Inflammatory macrophage (primary cell): ENCODE data around the gene BATF.

Experiments used
- DNase-seq, 2 donors: peaks; one replicate each; pipeline ENCODE4 v3.0.0-alpha.2; 2020 to 2022

BATF gene

DNA sequence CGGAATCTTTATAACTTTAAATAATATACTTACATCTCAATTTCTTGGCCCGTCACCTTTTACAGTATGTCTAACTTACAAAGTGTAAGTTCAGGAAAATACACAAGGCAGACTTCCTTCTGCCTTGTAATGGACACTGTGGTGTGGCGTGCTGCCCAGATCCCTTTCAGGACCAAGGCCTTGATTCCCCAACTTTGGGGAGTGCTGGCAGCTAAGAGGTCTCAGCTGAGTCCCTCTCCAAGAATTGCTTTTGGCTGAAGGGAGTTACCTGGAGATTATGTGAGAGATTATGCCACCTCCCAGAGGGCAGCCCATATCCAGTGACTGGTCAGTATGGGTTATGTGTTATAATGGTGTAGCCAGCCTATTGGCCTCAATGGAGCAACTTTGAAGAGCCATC, 21.2 kb upstream of the BATF start:
- no peak for DNase-seq

DNA sequence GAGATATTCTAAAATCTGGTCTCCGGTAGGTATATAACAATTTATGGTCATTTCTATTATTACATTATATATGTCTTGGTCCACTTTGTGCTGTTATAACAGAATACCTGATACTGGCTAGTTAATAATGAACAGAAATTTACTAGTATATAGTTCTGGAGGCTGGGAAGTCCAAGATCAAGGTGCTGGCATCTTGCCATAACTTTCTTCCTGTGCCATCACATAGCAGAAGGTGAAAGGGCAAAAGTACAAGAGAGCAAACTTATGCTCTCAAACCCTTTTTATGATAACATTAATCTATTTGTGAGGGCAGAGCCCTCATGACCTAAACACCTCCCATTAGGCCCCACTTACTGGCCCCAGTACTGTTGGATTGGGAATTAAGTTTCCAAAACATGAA, 17.9 kb upstream of the BATF start:
- DNase-seq = no peak

DNA sequence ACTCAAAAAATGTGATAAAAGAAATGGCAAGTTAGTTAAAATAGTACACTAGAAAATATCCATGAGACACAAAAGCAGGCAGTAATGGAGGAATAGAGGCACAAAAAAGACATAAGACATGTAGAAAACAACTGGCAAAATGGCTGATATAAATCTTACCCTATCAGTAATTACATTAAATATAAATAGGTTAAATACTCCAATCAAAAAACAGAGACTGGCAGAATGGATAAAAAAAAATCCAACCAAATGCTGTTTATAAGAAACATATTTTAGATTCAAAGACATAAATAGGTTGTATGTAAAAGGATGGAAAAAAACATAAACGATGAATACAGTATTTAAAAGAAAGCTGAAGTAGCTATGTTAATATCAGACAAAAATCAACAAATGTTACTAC, 15.3 kb upstream of the BATF start:
- no peak for DNase-seq

DNA sequence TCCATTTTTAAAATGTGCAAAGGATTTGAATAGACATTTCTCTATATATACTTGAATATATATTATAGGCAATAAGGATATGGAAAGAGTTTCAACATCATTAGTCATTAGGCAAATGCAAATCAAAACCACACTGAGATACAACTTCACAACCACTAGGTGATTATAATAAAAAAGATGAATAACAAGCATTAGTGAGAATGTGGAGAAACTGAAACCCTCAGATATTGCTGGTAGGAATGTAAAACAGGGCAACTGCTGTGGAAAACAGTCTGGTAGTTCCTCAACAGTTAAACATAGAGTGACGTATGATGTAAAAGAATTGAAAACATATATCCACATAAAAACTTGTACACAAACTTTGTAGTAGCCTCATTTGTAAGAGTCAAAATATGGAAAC, 11.7 kb upstream of the BATF start:
- DNase-seq = no peak

DNA sequence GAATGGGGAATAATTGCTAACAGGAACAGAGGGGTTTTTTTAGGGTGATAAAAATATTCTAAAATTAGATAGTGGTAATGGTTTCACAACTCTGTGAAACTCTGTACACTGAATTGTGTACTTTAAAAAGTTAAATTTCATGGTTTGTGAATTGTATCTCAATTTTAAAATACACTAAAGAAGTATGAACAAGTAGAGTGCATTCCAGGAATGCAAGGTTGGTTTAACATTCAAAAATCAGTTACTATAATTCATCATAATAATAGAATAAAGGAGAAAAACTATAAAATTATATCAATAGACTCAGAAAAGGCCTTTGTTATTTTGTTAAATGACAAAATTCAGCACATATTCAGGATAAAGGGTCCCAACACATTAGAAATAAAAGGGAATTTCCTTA, 11.1 kb upstream of the BATF start:
- no peak for DNase-seq

DNA sequence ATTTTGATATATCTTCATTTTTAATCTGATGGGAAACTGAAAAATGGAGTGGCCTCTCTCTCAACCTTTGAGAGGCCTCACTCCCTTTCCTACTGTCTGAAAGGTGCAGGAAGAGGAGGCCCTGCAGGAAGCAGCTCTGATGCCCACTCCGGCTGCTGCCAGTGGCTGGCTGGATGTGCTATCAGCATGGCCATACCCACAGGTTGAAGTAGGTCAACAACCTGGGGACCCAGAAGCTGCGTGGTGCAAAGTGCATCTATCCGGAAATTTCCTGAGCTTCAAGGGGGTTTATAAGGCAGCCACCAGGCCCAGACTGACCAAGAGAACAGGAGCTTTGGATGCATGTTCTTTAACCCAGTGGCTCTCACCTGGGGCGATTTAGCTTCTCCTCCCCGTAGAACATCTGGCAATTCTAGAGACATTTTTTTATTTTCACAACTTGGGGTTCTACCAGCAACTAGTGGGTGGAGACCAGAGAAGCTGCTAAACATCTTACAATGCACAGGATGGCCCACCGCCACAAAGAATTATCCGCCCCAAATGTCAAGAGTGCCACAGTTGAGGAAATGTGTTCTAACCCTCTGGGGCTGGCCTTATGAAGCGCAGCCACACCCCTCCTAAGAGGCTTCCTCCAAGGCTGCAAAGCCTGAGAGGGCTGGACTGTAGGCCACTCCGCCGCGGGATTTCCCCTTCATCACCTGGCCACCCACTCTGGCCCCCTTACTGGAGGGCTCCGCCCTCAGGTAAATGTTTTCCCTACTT, 8.2 kb upstream of the BATF start:
- no peak for DNase-seq

DNA sequence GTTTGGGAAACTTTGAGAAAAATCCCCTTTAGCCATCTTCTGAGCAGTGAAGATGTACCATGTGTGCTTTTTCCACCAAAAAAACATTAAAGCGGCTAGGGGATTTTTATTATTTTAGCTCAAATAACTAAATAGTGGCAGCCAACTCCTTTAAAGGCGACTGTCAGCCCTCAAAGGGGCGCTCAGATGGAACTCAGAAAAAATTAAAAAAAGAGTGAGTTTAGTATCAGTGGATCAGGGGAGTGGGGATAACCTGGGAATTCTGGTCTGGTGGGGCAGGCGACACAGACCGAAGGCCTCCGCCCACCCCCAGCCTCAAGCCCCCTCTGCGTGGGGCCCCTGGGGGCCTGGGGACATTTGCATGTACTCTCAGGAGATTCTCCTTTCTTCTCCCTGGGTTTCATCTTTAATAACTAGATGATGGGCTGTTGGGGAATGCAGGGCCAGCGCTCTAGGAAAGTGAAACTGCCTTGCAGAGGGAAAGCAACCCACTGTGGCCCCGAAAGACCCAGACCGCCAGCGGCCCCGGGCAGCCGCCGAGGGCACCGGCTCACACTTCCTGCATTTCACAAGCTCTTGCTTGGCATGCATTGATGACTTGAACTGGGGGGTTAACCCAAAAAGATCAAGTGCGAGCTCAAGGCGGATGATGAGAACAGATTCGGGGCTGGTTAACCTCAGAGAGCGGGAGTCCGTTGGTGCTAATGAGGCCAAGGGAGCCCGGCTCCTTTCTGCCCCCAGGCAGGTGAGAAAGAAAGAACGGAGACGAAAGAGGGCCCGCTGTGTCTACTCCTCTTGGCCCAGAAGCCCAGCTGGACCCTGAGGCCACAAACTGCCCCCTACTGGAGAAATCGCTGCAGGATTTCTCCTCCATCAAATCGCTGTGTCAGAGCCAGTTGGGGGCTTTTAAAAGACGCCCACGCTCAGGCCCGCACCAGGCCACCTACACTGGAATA, 7.3 kb upstream of the BATF start:
- DNase-seq = peak; percentile 13 to 37

DNA sequence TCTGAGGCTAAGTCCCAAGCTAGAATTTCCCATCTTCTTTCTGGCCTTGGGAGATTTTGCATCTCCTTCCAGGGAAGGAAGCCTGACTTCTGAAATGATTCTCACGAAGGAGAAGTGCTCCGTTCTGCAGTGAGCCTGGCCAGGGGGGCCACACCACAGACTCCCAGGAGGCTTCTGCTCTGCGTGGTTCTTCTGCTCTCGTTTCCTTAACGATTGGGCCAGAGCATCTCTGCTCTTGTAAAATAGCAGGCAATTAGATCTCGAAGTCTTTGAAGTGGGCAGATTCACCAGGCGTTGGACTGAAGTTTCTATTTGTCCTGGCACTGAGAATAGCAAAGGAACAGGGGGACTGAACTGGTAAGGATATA, 6.7 kb upstream of the BATF start:
- DNase-seq = peak; percentile 32 to 47

DNA sequence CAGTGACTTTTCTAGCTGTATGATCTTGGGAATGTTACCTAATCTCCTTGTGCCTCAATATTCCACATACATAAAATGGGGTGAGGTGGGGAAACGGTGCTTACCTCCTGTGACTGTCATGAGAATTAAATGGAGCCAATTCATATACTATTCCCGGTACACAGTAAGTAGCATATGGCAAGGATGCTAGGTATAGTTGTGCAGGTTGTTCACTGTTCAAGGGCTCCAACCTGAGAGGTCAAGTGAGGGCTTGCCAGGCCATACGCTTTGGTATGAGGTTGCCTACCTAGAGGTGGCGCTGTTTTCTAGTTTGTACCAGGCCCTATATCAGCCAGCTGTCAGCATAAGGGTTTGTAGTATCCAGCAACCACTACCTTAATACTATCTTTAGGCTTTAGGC, 3.6 kb upstream of the BATF start:
- peak; percentile 49 to 51 for DNase-seq

DNA sequence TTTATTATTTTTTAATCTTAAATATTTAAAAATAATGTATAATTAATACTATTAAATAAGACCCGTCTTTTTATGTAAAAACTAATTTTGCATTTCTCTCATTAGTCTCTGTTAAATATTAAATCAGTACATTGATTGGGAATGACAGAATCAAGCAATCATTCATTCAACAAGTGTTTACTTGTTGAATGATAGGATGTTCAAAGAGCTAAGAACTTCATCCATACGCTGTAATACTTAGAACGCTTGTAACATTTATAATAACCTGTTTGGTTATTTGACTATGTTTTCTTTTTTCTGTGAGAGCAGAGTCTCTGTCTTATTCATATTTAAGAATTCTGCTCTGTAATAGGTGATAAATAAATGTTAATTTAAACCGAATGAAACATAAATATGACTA, 2.9 kb upstream of the BATF start:
- no peak for DNase-seq

DNA sequence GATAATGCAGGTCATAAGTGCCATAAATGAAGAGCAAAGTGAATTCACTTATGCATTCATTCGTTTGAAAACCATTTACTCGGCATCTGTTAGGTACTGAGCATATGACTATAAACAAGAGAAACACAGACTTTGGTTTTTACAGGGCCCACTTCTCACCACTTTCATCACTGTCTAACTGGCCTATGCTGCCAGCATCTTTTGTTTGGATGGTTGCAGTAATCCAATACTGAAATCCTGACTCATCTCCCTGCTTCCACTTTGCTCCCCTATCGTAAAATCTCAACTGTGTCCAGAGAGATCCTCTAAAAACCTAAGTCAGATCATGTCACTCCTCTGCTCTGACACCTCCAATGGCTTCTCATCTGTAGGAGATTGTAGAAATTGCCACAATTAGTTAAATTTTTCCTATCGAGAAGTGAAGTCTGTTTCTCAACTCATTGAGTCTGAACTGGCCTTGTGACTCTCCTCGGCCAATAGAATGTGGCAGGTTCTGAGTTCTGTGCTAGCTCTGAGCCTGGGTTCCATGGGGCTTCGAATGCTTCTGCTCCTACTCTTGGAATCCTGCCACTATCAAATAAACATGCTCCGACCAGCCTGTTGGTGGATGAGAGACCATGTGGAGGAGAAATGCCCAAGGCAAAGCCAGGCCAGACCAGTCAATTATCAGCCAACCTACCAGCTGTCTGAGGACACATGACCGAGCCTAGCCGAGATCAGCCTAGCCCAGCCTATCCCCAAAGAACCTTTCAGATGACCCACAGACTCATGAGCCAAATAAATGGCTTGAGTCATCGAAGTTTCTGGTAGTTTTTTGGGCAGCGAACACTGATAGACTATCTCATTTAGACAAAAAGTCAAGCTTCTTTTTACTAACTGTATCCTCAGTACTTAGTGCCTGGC, 2.2 kb upstream of the BATF start:
- no peak for DNase-seq

DNA sequence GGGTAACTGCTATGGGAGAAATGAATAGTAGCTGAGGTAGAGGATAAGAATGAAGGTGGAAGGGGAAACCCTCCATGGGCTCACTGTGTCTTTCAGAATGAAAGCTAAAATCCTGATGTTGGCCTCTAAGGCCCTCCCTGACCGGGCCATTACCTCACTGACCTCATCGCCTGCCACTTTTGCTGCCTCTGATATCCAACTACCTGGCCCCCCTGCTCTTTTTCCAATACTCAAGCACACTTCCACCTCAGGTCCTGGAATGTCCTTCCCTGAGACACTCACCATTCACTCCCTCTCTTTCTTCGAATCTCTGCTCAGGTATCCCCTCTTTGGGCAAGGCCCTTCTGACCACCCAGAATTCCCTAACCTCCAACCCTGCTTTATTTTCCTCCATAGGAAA, 1.4 kb upstream of the BATF start:
- no peak for DNase-seq

DNA sequence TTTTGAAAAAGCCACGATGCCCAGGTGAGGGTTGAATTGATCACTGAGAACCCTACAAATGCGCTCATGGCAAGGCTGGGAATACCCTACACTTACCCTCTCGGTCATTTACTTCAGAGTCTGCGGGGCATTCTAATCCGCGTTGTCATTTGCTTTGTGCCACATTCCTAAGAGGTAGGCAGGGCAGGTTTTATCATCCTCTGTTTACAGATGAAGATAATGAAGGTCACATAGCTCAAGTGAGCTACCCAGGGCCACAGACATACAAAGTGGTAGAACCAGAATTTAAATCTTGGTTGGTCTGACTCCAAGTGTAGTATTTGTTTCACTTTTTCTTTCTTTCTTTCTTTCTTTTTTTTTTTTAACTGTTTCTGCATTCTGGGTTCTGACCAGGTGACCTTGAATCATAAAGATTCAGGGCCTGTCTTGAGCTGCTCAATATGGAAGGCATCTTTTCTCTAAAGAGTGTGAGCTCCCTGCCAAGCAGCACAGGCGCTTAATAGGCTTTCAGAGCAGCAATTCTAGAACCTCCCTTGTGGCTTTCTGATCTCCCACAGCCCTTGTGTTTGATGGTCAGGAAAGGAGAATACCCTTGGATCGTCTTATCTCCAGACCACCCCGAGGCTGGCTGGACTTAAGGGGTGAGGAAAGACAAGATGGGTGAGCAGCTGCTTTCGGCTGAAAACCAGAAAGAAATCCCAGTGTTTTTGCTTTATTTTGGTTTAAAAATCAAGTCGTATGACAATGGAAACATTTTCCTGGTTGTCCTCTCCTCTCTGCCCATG, 662 bp upstream of the BATF start:
- no peak for DNase-seq

DNA sequence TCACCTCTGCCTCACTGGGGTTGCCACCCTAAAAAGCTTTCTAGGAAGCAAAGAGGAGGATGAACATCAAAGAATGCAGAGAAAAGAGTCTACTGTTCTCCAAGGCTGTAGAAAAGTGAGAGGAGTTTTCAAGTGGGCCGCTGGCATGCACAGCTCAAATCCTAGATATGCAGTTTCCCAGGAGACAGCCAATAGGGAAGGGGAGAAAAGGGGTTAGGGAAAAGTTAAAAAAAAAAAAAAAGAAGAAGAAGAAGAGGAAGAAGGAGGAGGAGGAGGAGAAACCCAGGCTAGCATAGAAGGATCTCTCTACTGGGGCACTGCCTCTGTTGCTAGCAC, 682 bp downstream of the BATF start:
- DNase-seq = no peak

DNA sequence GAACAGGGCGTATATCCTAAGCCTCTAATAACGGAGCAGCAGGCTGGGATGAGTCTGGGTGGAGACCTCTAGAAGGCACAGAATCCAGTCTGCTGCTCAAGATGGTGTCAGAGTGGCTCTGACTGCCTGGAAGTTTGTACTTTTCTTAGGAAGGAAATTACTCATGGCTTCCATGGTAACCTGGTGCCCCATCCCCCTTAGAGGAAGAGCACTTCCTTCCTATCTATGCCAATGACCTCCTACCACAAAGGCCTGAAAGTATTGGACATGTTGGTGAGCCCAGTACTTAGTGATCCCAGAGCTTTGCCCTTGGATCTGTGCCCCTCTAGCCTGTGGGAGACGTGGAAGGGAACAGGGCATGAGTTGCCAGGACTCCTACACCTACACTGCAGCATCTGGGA, 1.5 kb downstream of the BATF start:
- DNase-seq = peak in 1 of 2 donors; percentile 27

DNA sequence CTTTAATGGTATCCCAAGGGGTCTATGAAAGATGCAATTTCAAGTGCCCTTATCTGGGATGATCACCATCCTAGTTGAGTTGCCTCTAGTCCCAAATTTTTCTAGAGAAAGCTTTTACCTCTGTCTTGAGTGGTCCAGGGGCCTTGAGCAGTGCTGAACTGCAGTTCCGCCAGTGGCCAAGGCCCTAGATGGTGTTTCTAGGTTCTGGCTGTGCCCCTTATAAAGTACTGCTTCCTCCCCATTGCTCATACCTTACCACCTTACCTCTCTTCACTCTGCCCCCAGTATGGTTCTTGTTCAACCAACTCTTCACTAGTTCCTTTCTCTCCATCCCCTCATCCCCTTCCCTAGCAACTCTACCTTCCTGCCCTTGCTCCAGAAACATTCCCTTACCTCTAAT, 3.7 kb downstream of the BATF start:
- DNase-seq = no peak

DNA sequence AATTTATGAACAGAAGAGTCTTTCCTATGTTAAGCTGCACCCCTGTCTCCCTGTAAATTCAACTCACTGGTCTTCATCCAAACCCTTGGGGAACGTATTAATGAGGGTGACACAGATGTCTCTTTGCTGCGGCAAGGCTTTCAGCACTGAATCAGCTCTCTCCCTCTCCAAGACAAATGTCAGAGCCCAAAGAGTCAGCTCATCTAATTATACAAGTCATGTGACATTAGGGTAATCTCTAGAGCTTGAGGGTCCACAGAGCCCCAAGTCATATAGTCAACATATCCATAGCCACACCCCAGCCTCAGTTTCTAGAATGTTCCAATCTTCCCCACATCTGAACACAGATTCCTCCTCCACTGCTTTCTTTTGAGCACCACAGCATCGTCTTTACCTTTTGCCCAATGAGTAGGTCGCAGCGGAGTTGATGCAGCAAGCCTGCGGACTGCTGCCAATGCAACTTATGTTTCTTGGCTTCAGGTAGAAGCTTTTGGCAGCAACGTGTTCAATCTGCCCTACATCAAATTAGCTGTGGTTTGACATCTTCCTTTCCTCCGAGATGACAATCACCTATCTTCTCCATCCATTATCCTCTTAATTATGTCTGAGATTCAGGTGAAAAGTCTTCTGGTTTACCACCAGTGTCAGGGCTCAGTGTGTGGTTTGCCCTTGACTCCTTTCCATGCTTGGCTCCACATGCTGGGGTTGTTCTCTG, 5.3 kb downstream of the BATF start:
- DNase-seq = no peak

DNA sequence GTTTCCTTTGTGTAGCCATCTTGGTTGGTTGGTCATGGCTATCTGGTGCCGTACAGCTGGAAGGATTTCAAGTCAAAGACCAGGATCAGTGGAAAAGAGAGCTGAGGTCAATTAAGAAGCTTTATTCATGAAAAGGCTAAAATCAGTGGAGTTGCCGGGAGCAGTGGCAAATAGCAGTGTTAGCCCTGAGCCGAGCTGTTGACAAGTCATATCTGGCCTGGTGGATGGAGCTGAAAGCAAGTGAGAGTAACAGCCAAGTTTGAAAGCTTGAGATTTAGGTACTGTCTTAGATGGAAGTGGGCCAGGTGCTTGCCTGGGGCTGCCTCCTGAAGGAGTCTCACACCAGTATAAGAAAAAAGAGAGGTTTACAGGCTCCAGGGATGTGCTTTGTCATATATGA, 9.0 kb downstream of the BATF start:
- DNase-seq = no peak

DNA sequence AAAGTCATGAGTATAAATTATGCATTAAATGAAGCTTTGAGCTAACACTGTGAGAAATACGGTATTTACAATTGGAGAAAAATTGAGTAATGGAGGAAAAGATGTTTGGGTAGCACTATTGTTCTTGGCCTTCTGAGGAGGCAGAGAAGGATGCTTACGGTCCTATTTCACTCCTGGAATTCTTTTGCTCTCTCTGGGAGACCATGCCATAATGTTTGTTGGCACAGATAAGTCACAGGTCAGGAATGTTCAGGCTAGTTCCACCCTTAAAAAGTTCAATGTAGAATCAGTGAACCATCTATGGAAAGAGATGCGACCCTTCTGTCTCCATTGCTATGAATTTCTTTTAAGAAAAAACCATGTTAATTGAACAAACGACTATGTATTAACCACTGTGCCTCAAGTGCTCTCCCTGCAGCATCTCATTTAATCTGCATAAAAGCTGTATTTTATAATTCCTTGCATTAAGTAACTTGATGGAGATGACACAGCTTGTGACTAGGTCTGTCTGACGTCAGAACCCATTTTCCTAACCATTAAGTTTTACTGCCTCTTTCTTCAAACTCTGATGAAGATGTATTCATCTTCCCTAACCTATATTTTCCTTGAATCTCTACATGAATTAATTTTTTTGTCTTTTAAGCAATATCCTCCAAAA, 9.5 kb downstream of the BATF start:
- no peak for DNase-seq

DNA sequence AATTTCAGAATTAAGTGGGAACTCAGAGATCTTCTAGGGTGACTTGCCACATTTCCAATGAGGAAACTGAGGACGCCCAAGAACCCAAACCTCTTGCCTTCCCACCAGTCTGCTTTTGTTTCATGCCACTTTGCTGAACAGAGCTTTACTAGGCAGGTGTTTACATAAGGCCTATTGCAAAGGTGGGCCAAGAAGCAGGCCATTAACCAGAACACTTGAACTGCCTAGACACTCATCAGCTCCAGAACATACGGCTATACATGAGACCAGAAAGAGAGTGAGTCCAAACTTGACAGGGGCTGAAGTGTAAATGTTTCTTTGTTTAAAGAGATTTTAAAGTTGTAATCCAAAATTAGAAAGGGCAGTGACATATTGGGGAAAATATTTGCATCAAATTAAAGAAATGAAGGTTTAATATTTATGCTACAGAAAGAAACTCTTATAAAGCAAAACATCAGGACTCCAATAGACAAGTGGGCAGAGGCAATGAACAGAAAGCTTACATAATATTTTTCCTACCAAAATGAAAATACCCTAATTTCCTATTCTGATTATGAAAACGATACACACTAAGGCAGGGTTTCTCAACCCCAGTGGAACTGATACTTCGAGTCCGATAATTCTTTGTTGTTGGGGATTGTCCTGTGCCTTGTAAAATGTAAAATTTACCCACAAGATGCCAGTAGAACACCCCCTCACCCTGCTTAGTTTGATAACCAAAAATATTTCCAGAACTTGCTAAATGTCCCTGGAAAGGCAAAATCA, 11.7 kb downstream of the BATF start:
- no peak for DNase-seq
